HG03520 (cell line): Measurements from ENCODE around the gene GGN.
"Not testable (repeated sequence)": the region's sequence is repeated elsewhere in the genome, so short reads cannot be mapped to it uniquely, and the experiment has no call there.

Source experiments
- ATAC-seq: cut with Tn5 transposase; IDR thresholded peaks from one replicate; pipeline ENCODE4 v1.9.1; 2021; ENCODE audit warnings: mild to moderate bottlenecking, moderate library complexity; ENCODE audit not compliant: unreplicated experiment

GGN gene

GRCh38 chr19:38411898-38412297 is 24.1 kb upstream of the GGN start:
- not testable (repeated sequence) for ATAC-seq

- ATAC-seq: no peak
These were observed 23.3 kb upstream of the GGN start for GRCh38 chr19:38411041-38411712.

GRCh38 chr19:38410407-38410806 is 22.6 kb upstream of the GGN start:
- not testable (repeated sequence) for ATAC-seq

- ATAC-seq: no peak
These were observed 21.8 kb upstream of the GGN start for GRCh38 chr19:38409631-38410133.

- no peak for ATAC-seq
These were observed 17.4 kb upstream of the GGN start for GRCh38 chr19:38405276-38405675.

GRCh38 chr19:38404858-38405257 is 17.0 kb upstream of the GGN start:
- no peak for ATAC-seq

- peak; percentile 84 for ATAC-seq
These were observed 15.3 kb upstream of the GGN start, which contains the start of gene FAM98C for GRCh38 chr19:38402967-38403674. TSS of gene FAM98C (plus strand) at chr19:38403093. CDS start at chr19:38403154, 61 bp downstream.

GRCh38 chr19:38402623-38402966 is 14.8 kb upstream of the GGN start:
- no peak for ATAC-seq

GRCh38 chr19:38401148-38401547 is 13.3 kb upstream of the GGN start:
- ATAC-seq: no peak

GRCh38 chr19:38400361-38400760 is 12.5 kb upstream of the GGN start:
- no peak for ATAC-seq

GRCh38 chr19:38399537-38399936 is 11.7 kb upstream of the GGN start:
- no peak for ATAC-seq

- no peak for ATAC-seq
These were observed 11.2 kb upstream of the GGN start for GRCh38 chr19:38399081-38399480.

- no peak for ATAC-seq
These were observed 7.7 kb upstream of the GGN start for GRCh38 chr19:38395381-38396114.

GRCh38 chr19:38394488-38394887 is 6.7 kb upstream of the GGN start:
- no peak for ATAC-seq

GRCh38 chr19:38392707-38393308 is 5.0 kb upstream of the GGN start:
- ATAC-seq: no peak

GRCh38 chr19:38391911-38392464 is 4.2 kb upstream of the GGN start:
- ATAC-seq: no peak

GRCh38 chr19:38389957-38390924 is 2.4 kb upstream of the GGN start:
- ATAC-seq: no peak

GRCh38 chr19:38389101-38389925 is 1.5 kb upstream of the GGN start:
- no peak for ATAC-seq
